ENCODE data around the gene KIF21B.
"Not testable (repeated sequence)": the region's sequence is repeated elsewhere in the genome, so short reads cannot be mapped to it uniquely, and the experiment has no call there.

Gene KIF21B

DNA sequence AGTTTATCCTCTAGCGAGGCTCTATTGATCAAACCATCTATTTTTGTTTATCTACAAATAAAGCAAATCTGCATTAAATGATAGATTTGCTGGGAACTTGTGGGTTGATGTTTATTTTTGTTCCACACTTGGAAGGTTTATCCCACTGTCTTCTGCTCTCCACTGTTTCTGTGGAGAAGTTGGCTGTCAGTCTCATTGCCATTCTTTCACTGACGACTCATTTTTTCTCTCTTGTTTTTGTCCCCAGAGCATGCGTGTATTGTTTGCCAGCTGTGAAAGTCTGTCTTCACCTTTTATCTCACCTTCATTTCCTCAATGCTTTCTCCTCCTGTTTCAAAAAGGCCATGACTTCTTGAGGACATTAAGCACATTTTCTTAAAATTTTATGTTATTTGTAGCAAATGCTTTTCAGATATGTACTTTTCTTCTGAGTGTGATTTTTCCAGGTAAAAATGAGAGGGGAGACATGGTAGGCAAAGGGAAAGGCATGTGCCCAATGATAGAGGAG is 76.4 kb downstream of the KIF21B start:
- Histone ChIP-seq H4K20me1 (ENCODE audit: insufficient read depth, low read length) (no peaks in the 10 kb centered on the region), H3K9me3 (ENCODE audit: insufficient read depth, low read length, severe bottlenecking) (no peaks in the 10 kb centered on the region), H3K4me3 (ENCODE audit: low read depth in 1 of 2, low read length in 2 of 2) (no peak overlapping the region), H3K36me3 (ENCODE audit: insufficient read depth, low read length) (no peaks in the 10 kb centered on the region), H3K9ac (ENCODE audit: low read depth, low read length) (no peak overlapping the region), H3K4me2 (ENCODE audit: insufficient read depth, low read length) (no peak overlapping the region), H3K4me1 (ENCODE audit: insufficient read depth, low read length) (no peaks in the 10 kb centered on the region), H3K27ac (ENCODE audit: low read length) (no peak overlapping the region), H3K27me3 (ENCODE audit: insufficient read depth, low read length, poor library complexity) (no peaks in the 10 kb centered on the region), H2AFZ (ENCODE audit: low read depth, low read length) (no peak overlapping the region), H3K79me2 (ENCODE audit: insufficient read depth, low read length) (no peaks in the 10 kb centered on the region)
- TF ChIP-seq, protein P1, sequence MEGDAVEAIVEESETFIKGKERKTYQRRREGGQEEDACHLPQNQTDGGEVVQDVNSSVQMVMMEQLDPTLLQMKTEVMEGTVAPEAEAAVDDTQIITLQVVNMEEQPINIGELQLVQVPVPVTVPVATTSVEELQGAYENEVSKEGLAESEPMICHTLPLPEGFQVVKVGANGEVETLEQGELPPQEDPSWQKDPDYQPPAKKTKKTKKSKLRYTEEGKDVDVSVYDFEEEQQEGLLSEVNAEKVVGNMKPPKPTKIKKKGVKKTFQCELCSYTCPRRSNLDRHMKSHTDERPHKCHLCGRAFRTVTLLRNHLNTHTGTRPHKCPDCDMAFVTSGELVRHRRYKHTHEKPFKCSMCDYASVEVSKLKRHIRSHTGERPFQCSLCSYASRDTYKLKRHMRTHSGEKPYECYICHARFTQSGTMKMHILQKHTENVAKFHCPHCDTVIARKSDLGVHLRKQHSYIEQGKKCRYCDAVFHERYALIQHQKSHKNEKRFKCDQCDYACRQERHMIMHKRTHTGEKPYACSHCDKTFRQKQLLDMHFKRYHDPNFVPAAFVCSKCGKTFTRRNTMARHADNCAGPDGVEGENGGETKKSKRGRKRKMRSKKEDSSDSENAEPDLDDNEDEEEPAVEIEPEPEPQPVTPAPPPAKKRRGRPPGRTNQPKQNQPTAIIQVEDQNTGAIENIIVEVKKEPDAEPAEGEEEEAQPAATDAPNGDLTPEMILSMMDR (IDR thresholded peaks at IDR 0.05; ENCODE audit: borderline replicate concordance, extremely low read depth, low read length, poor library complexity, severe bottlenecking) = no peak
- TF ChIP-seq EZH2 (IDR thresholded peaks at IDR 0.05; ENCODE audit: borderline replicate concordance, low read depth, low read length, severe bottlenecking) = no peak
- DNase-seq (no peak), ATAC-seq (ENCODE audit: insufficient read depth, low read depth) (no peak)

DNA sequence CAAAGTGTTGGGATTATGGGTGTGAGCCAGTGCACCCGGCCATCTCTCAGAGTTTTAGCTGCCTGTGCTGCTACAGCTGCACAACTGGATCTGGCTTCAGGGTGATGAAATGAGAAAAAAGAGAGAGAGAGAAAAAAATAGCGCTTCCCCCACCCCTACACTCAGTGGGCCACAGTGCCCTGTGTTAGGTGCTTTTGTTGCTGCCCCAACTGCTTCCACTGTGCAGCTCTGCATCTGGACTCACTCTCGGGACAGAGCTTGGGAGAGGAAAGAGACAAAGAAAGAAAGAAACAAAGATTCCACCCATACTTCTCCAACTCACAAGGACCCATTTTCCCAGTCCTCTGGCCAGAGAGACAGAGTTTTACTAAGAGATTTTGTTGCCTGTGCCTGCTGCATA is 78.4 kb downstream of the KIF21B start:
- TF ChIP-seq EZH2 (IDR thresholded peaks at IDR 0.05; ENCODE audit: borderline replicate concordance, low read depth, low read length, severe bottlenecking) = no peak
- TF ChIP-seq, protein P1 (IDR thresholded peaks at IDR 0.05; ENCODE audit: borderline replicate concordance, extremely low read depth, low read length, poor library complexity, severe bottlenecking) = no peak
- Histone ChIP-seq H3K27ac (ENCODE audit: low read length) (no peak overlapping the region), H4K20me1 (ENCODE audit: insufficient read depth, low read length) (no peaks in the 10 kb centered on the region), H3K4me1 (ENCODE audit: insufficient read depth, low read length) (no peaks in the 10 kb centered on the region), H2AFZ (ENCODE audit: low read depth, low read length) (no peak overlapping the region), H3K36me3 (ENCODE audit: insufficient read depth, low read length) (no peaks in the 10 kb centered on the region), H3K9me3 (ENCODE audit: insufficient read depth, low read length, severe bottlenecking) (no peaks in the 10 kb centered on the region), H3K79me2 (ENCODE audit: insufficient read depth, low read length) (no peaks in the 10 kb centered on the region), H3K9ac (ENCODE audit: low read depth, low read length) (no peak overlapping the region), H3K27me3 (ENCODE audit: insufficient read depth, low read length, poor library complexity) (no peaks in the 10 kb centered on the region), H3K4me3 (ENCODE audit: low read depth in 1 of 2, low read length in 2 of 2) (no peak overlapping the region), H3K4me2 (ENCODE audit: insufficient read depth, low read length) (no peak overlapping the region)
- ATAC-seq (ENCODE audit: insufficient read depth, low read depth) (no peak), DNase-seq (no peak)

DNA sequence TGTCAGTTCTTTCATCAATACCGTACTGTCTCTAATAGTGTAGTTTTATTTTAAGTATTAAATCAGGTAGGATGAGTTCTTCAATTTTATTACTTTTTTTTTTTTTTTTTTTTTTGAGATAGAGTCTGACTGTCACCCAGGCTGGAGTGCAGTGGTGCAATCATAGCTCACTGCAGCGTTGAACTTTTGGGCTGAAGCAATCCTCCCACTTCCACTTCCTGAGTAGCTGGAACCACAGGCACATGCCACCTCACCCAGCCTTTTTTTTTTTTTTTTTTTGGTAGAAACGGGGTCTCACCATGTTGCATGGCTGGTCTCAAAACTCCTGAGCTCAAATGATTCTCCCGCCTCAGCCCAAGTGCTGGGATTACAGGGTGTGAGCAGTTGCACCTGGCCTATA is 84.6 kb downstream of the KIF21B start:
- Histone ChIP-seq H3K9me3 (ENCODE audit: insufficient read depth, low read length, severe bottlenecking) (no peaks in the 10 kb centered on the region), H3K36me3 (ENCODE audit: insufficient read depth, low read length) (no peaks in the 10 kb centered on the region), H3K79me2 (ENCODE audit: insufficient read depth, low read length) (no peaks in the 10 kb centered on the region), H3K27me3 (ENCODE audit: insufficient read depth, low read length, poor library complexity) (no peaks in the 10 kb centered on the region), H3K9ac (ENCODE audit: low read depth, low read length) (no peak overlapping the region), H2AFZ (ENCODE audit: low read depth, low read length) (no peak overlapping the region; the same call in 1 of the 2 replicates), H4K20me1 (ENCODE audit: insufficient read depth, low read length) (no peaks in the 10 kb centered on the region), H3K4me3 (ENCODE audit: low read depth in 1 of 2, low read length in 2 of 2) (no peak overlapping the region), H3K4me2 (ENCODE audit: insufficient read depth, low read length) (no peak overlapping the region; the same call in 1 of the 2 replicates), H3K27ac (ENCODE audit: low read length) (no peak overlapping the region), H3K4me1 (ENCODE audit: insufficient read depth, low read length) (peaks cover 10% of the 10 kb centered on the region; the same call in 1 of the 2 replicates)
- DNase-seq (peak; percentile 80), ATAC-seq (ENCODE audit: insufficient read depth, low read depth) (peak; percentile 100)
- TF ChIP-seq, protein P1 (IDR thresholded peaks at IDR 0.05; ENCODE audit: borderline replicate concordance, extremely low read depth, low read length, poor library complexity, severe bottlenecking) = no peak
- no peak for TF ChIP-seq EZH2 (IDR thresholded peaks at IDR 0.05; ENCODE audit: borderline replicate concordance, low read depth, low read length, severe bottlenecking)

DNA sequence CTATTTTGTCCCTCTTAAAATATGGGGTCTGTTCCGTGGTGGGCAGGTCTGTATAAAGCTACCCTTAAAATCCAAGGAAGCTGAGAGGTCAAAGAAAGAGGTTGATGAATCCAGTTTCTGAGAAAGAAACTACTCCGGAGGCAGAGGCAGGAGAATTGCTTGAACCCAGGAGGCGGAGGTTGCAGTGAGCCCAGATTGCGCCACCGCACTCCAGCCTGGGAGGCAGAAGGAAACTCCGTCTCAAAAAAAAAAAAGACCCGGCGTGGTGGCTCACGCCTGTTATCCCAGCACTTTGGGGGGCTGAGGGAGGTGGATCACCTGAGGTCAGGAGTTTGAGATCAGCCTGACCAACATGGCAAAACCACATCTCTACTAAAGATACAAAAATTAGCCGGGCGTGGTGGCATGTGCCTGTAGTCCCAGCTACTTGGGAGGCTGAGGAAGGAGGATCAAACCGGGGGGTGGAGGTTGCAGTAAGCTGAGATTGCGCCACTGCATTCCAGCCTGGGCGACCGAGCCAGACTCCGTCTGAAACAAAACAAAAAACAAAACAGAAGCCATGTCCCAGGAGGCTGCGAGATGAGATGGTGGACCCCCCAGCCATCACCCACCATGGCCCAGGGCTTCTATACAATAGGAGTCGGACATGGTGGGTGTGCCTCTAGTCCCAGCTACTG is 88.1 kb downstream of the KIF21B start:
- not testable (repeated sequence) for H3K27me3 ChIP-seq (ENCODE audit: insufficient read depth, low read length, poor library complexity); DNase-seq; H2AFZ ChIP-seq (ENCODE audit: low read depth, low read length); H4K20me1 ChIP-seq (ENCODE audit: insufficient read depth, low read length); ATAC-seq (ENCODE audit: insufficient read depth, low read depth); H3K27ac ChIP-seq (ENCODE audit: low read length); H3K4me1 ChIP-seq (ENCODE audit: insufficient read depth, low read length); H3K4me2 ChIP-seq (ENCODE audit: insufficient read depth, low read length); H3K36me3 ChIP-seq (ENCODE audit: insufficient read depth, low read length); H3K79me2 ChIP-seq (ENCODE audit: insufficient read depth, low read length); H3K9ac ChIP-seq (ENCODE audit: low read depth, low read length); H3K9me3 ChIP-seq (ENCODE audit: insufficient read depth, low read length, severe bottlenecking); H3K4me3 ChIP-seq (ENCODE audit: low read depth in 1 of 2, low read length in 2 of 2)

Measured in DND-41 (cell line).